GM12875 (cell line): ENCODE data around the gene INPPL1.

Source experiments
- H3K4me3 ChIP-seq: one replicate; pipeline ENCODE4 v1.5.1; 2011; ENCODE audit warnings: low read depth, low read length, control low read depth
- CTCF ChIP-seq: IDR thresholded peaks from 2 replicates; pipeline ENCODE4 v1.5.1; 2011; ENCODE audit warnings: low read depth, mild to moderate bottlenecking, control low read depth, inconsistent platforms, low read length, moderate library complexity, borderline replicate concordance; ENCODE audit not compliant: insufficient read depth

INPPL1 gene

GRCh38 chr11:72250661-72251464, 26.3 kb downstream of the INPPL1 start:
- TF ChIP-seq CTCF = no peak
- H3K4me3 ChIP-seq = no peak overlapping the region

- no peak for TF ChIP-seq CTCF
- no peak overlapping the region for H3K4me3 ChIP-seq
Observed at GRCh38 chr11:72251614-72252013, 27.0 kb downstream of the INPPL1 start.

GRCh38 chr11:72253392-72253791, 28.8 kb downstream of the INPPL1 start:
- H3K4me3 ChIP-seq = no peak overlapping the region
- no peak for TF ChIP-seq CTCF

DNA sequence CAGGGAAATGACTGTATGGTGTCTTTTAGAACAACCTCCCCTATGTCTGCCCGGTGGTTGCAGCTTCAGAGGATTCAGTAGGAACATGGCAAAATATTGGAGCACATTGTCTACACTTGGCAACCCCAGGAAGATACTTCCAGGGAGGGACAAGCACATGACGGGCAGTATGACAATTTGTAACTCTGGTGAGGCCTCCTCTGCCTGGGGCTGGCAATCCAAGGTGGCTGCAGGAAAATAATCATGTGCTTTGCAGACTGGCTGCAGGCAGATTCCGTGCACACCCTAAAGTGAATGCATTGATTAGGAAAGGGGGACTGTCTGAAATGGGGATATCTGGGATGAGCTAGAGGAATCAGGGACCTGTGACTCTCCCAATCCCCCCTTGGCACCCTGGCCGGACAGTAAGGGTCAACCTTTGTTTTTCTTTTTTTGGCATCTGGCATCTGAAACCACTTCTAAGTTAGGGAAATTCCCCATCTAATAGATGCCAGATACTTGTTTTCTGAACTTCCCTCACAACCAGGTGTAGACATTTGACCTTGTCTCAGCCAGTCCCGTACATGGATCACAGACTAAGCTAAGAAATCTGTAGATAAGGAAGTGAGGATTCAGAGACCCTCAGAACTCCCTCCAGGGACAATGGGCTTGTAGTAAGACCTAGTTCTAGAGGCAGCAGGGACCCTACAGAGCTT, 29.9 kb downstream of the INPPL1 start:
- no peak overlapping the region for H3K4me3 ChIP-seq
- TF ChIP-seq CTCF = no peak

- no peak overlapping the region for H3K4me3 ChIP-seq
- TF ChIP-seq CTCF = no peak
Observed at GRCh38 chr11:72257570-72257969, 33.0 kb downstream of the INPPL1 start.

DNA sequence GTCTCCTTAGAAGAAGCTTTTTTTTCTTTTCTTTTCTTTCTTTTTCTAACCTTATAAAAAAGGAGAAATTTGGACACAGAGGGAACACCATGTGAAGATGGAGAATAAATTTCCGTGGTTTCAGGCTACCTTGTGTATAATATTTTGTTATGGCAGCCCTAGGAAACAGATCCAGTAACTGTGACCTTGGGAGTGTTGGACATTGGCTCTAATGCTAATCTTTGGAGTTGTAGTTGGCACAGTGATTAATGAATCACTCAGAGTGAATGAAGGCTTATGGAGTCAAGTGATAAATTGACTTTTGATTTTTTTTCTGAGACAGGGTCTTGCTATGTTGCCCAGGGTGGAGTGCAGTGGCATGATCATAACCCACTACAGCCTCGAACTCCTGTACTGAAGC, 34.9 kb downstream of the INPPL1 start:
- TF ChIP-seq CTCF = no peak
- H3K4me3 ChIP-seq = no peak overlapping the region

- H3K4me3 ChIP-seq = no peak overlapping the region
- TF ChIP-seq CTCF = no peak
Observed at GRCh38 chr11:72260574-72260973, 36.0 kb downstream of the INPPL1 start.
